ENCODE measurements around the gene POU3F1. TPM values are rescaled to one million over a fixed set of nuclear protein-coding genes. Genes with fewer than 3 reads are reported as not detected.
A peak's percentile ranks its signal among the peaks of the same experiment; 100 is the strongest.

POU3F1 gene
- total RNA-seq, 4 donors from 2014 or later: 0.20 TPM; not detected in 3

DNA sequence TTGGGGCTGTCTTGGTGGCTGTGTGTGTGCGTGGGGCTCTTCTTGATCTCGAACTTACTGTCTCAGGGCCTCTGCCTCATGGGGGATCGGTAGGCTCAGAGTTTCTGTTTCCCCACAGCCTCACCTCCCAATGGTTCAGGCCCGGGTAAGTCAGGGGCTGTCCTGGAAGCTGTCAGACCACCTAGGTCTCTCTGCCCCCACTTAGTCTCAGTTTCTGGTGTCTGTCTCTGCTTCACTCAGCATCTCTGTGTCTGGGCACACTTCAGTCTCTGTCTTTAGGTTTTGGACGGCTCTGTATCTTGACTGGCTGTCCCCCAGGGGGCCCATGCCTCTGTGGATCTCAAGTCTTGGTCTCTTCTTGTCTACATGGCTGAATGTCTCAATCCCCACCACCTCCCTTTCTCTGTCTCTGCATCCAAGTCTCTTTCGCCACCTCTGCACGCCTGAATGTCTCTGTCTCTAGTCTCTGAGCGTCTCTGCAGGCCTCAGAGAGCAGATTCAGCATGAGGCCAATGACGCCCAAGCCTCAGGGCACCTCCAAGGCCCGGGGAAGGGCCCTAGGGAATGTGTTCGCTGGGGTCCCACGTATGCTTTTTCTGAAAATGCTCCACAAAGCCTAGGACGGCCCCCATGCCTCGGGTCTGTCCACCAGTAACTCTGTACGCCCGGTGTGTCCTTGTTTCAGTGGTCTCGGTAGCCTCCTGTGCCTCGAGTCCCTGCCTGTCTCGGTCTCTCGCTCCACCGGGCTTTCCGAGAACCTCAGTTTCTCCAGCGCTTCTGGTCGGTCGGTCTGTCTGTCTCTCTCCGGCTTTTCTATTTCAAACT, 42.1 kb downstream of the POU3F1 start:
- WGBS, 2 donors (ENCODE audit: low coverage in 1 of 2): 2% methylated on average over 15 to 23 of the region's 26 CpGs
- TF ChIP-seq, protein P1, sequence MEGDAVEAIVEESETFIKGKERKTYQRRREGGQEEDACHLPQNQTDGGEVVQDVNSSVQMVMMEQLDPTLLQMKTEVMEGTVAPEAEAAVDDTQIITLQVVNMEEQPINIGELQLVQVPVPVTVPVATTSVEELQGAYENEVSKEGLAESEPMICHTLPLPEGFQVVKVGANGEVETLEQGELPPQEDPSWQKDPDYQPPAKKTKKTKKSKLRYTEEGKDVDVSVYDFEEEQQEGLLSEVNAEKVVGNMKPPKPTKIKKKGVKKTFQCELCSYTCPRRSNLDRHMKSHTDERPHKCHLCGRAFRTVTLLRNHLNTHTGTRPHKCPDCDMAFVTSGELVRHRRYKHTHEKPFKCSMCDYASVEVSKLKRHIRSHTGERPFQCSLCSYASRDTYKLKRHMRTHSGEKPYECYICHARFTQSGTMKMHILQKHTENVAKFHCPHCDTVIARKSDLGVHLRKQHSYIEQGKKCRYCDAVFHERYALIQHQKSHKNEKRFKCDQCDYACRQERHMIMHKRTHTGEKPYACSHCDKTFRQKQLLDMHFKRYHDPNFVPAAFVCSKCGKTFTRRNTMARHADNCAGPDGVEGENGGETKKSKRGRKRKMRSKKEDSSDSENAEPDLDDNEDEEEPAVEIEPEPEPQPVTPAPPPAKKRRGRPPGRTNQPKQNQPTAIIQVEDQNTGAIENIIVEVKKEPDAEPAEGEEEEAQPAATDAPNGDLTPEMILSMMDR (IDR thresholded peaks at IDR 0.05): no peak
- TF ChIP-seq EP300 (IDR thresholded peaks at IDR 0.05) (no peak), POLR2A (IDR thresholded peaks at IDR 0.05) (no peak), POLR2AphosphoS5 (IDR thresholded peaks at IDR 0.05) (no peak)
- no peaks in the 10 kb centered on the region for H3K9me3 ChIP-seq
- H3K27ac ChIP-seq: peak overlapping the region; percentile 59 to 95 (median 89)
- peak; percentile 5 for ATAC-seq
- peak overlapping the region; percentile 76 to 79 for H3K4me3 ChIP-seq
- peaks cover 7 to 64% (median 45%) of the 10 kb centered on the region in 3 donors for H3K4me1 ChIP-seq
- no peaks in the 10 kb centered on the region for H3K27me3 ChIP-seq
- no peaks in the 10 kb centered on the region for H3K36me3 ChIP-seq

DNA sequence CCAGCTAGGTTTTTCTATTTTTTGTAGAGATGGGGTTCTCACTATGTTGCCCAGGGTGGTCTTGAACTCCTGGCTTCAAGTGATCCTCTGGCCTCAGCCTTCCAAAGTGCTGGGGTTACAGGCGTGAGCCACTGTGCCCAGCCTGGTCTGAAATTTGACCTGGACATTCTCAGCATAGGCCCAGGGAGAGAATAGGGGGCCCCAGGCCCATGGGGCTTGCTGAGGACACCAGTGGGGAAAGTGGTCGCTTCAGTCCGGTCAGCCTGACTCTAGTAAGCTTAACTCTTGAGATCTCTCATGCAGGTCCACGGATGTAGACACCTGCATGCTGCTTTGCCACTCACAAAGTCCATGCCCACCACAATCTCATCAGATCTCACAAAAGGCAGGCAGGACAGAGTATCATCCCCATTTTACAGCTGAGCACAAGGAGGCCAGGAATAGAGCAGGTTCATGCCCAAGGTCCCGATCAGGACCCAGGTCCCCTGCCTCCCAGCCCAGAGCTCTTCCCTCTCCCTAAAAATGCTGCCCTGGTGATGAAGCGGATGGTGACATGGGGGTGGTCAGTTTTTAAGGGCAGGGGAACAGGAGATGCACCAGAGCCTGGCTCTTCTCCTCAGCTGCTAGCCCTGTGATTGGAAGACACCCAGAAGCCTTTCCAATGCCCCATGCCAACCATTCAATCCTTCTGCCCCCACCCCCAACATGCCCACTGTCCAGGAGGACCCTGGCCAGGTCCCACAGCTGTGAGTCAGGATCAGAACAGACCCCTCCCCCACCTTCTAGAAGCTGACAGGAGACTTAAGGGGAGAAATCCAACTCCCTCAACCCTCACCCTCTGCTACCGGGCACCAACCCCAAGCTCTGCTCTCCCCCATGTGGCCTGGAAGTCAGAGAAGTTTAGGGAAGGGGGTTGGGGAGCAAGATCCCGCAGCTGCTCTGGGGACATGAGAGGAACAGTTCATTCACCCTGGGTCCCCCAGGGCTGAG, 43.0 kb downstream of the POU3F1 start:
- H3K4me3 ChIP-seq: peak overlapping the region; percentile 76 to 79
- H3K36me3 ChIP-seq: peaks cover 0 to 3% of the 10 kb centered on the region in 2 donors
- WGBS, 2 donors (ENCODE audit: low coverage in 1 of 2): 50% methylated on average over 5 of the region's 8 CpGs; no CpG with 5 or more reads in 1 of the 2 donors
- peaks cover 7 to 73% (median 54%) of the 10 kb centered on the region in 3 donors for H3K4me1 ChIP-seq
- H3K27ac ChIP-seq: peak overlapping the region; percentile 59 to 95 (median 89)
- no peaks in the 10 kb centered on the region for H3K9me3 ChIP-seq
- H3K27me3 ChIP-seq: no peaks in the 10 kb centered on the region
- TF ChIP-seq POLR2AphosphoS5 (IDR thresholded peaks at IDR 0.05) (no peak), POLR2A (IDR thresholded peaks at IDR 0.05) (no peak), EP300 (IDR thresholded peaks at IDR 0.05) (no peak)
- TF ChIP-seq, protein P1 (IDR thresholded peaks at IDR 0.05): no peak
- no peak for ATAC-seq

DNA sequence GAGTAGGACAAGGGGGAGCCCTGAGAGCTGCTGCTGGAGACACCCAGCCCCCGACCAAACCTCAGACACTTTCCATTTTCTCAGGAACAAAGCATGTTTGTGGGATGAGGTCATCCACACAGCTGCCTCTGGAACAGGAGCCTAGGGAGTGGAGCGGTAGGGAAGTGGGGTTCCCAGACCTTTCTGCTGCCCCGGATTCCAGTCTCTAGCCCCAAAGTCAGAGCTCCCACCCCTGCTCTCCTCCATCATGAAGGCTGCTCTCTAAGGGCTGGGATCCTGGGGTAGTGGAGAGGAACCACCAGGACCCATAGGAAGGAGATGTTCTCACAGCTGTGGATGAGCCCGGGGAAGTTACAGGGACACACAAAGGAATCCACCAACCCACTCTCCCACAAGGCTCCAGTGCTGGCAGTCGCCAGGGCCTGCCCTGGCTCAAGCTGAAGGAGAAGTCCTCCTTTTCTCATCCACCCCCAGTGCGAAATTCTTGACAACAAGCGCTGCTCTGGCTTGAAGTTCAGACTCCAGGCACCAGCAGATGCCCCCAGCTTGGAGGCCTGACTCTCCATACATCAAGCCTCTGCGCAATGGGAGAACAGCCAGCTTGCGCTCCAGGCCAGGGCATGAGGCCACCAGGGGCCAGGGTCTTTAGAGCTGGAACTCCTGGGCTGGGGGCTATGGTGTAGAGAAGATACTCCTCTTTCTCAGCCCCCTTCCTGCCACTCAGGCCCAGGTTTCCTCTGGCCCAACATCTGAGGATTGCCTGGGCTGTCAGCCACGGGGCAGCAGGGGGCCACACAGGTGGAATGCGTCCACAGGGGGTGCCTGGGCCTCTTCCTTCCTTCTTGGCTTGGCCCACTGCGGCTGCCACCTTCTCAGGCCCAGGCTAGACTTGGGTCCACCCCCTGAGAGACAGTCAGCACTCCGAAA, 45.8 kb downstream of the POU3F1 start:
- TF ChIP-seq EP300 (IDR thresholded peaks at IDR 0.05): no peak
- no peak for TF ChIP-seq POLR2A (IDR thresholded peaks at IDR 0.05)
- TF ChIP-seq, protein P1 (IDR thresholded peaks at IDR 0.05): no peak
- no peak for TF ChIP-seq POLR2AphosphoS5 (IDR thresholded peaks at IDR 0.05)
- 10 to 13% methylated on average over 2 to 5 of the region's 13 CpGs for WGBS, 2 donors (ENCODE audit: low coverage in 1 of 2)
- H3K4me3 ChIP-seq: peak overlapping the region in 1 of 2 donors; percentile 16
- H3K27me3 ChIP-seq: no peaks in the 10 kb centered on the region
- H3K4me1 ChIP-seq: peaks cover 7 to 94% (median 64%) of the 10 kb centered on the region in 3 donors
- ATAC-seq: peak; percentile 19
- H3K36me3 ChIP-seq: peaks cover 0 to 19% of the 10 kb centered on the region in 2 donors
- H3K27ac ChIP-seq: peak overlapping the region; percentile 75 to 95 (median 92)
- H3K9me3 ChIP-seq: no peaks in the 10 kb centered on the region

DNA sequence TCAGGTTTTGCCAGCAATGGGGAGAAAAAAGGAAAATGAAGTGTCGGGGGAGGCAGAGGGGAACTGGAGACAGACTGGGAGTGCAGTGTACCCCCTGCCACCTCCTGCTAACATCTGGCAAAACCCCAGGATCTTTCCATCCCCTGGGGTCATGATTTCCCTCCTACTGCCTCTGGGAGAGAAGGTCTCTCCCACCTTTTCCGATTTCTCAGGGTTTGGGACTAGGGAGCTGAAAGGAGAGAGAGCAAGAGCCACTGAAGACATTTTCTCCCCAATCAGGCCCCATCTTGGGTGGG, 46.4 kb downstream of the POU3F1 start:
- Histone ChIP-seq H3K9me3 (no peaks in the 10 kb centered on the region), H3K27me3 (no peaks in the 10 kb centered on the region), H3K27ac (peak overlapping the region; percentile 75 to 95 (median 92)), H3K36me3 (peaks cover 0 to 19% of the 10 kb centered on the region in 2 donors), H3K4me3 (peak overlapping the region in 1 of 2 donors; percentile 13), H3K4me1 (peaks cover 7 to 98% (median 62%) of the 10 kb centered on the region in 3 donors)
- TF ChIP-seq POLR2AphosphoS5 (IDR thresholded peaks at IDR 0.05) (no peak), EP300 (IDR thresholded peaks at IDR 0.05) (no peak), POLR2A (IDR thresholded peaks at IDR 0.05) (no peak)
- WGBS, 2 donors (ENCODE audit: low coverage in 1 of 2): 17 to 25% methylated on average over 1 to 2 of the region's 2 CpGs
- no peak for ATAC-seq

All from gastroesophageal sphincter (tissue), 4 donors.